ENCODE data around the gene KRTAP5-7. TPM values are rescaled to one million over a fixed set of nuclear protein-coding genes. Genes with fewer than 3 reads are reported as not detected.
A peak's percentile ranks its signal among the peaks of the same experiment; 100 is the strongest.

Gene KRTAP5-7
- total RNA-seq, 1 experiment from 2014 or later: not detected

DNA sequence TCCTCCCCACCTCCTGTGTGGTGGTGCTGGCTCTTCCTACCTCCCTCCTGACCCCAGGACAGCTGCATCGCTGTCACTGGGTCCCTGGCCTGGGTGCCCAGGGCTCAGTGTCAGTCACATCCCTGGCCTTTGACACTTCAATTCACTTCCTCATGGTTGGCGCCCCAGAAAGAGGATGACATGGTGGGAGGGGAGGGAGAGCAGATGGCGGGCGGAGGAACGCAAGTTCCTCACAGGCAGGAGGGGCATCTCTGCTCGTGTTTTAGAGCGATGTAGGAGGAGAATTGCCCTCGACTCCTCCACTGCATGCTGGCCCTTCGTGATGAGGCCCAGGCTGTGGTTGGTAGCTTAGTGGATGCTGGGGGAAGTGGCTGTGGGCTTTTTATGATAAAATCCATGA is 35.1 kb upstream of the KRTAP5-7 start:
- DNase-seq (ENCODE audit: low spot score): no peak
- in situ Hi-C loops (cut with HindIII; ENCODE audit: low sequenced_read_pairs): no loop called here

DNA sequence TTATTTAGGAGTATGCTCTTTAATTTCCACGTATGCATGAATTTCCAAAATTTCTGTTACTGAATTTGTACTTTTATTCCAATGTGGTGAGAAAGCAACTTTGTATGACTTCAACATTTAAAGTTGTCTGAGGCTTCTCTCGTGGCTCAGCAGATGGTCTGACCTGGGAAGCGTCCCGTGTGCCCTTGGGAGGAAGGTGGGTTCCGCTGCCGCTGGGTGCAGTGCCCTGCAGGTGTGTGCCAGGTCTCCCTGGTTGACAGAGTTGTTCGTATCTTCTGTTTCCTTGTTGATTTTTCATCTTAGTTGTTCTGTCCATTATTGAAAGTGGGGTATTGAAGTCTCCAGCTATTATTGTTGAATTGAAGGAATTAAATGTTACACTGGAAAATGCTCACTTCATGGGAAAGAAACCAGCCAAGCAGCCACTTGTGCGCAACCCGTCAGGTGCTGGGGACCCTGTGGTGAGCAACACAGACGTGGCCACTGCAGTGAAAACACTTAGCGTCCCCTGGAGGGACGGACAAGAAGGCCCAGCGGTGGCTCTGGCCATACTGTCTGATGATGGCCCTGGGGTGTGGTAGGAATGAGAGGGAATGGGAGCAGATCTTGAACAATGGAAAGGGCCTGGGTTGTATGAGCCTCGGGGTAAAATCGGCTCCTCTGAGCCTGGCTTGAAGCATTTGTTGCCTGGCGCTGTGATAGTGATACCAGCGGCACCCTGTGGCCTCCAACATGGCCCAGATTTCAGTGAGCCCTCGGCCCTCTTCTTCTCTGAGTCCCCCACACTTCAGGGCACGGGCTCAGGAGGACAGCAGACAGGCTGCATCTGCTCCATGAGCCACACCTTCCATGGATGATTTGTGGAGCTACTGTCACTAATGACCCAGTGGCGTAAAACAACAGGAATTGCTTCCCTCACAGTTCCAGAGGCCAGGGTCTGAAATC is 31.5 kb upstream of the KRTAP5-7 start:
- no peak for DNase-seq (ENCODE audit: low spot score)
- in situ Hi-C loops (cut with HindIII; ENCODE audit: low sequenced_read_pairs): no loop called here

DNA sequence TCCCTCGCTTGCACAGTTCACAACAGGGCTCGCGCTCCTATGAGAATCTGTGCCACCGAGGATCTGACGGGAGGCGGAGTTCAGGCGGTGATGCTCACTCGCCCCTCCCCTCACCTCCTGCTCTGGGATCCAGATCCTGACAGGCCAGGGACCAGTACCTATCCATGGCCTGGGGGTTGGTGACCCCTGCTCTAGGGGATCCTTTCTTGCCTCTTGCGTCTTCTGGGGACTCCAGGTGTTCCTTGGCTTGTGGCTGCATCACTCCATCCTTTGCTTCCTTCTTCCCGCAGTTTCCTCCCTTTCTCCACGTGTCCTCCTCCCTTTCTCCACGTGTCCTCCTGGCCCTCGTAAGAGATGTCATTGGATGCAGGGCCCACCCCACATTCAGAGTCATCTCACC is 30.6 kb upstream of the KRTAP5-7 start:
- in situ Hi-C loops (cut with HindIII; ENCODE audit: low sequenced_read_pairs): no loop called here
- DNase-seq (ENCODE audit: low spot score): no peak

DNA sequence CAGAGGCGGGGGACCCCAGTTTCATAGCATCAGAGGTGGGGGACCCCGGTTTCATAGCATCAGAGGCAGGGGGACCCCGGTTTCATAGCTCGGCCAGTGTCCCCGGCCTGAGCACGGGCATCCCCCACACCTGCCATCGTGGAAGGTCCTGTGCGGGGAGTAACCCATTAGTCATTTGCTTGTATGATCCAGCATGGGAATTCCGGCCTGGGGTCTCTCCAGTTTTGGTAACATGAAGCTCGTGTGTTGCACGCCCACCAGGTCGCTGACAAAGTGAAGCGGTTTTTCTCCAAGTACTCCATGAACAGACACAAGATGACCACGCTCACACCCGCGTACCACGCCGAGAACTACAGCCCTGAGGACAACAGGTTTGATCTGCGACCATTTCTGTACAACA is 29.0 kb upstream of the KRTAP5-7 start:
- DNase-seq (ENCODE audit: low spot score): no peak
- in situ Hi-C loops (cut with HindIII; ENCODE audit: low sequenced_read_pairs): no loop called here

DNA sequence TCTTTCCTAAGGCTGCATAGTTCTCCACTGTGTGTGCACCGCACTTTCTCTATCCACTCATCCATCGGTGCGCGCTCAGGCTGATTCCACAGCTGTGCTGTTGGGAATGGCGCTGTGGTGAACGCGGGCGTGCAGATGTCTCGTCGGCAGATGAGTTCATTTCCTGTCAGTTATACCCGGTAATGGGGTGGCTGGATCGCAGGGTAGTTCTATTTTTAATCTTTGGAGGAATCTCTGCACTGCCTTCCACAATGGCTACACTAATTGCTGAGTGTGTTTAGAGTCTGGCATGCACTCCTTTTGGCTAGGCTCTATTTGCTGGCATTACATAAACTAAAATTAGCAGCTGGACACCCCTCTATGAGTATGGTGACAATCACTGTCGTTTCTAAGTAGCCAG is 27.9 kb upstream of the KRTAP5-7 start:
- in situ Hi-C loops (cut with HindIII; ENCODE audit: low sequenced_read_pairs): no loop called here
- DNase-seq (ENCODE audit: low spot score): no peak

DNA sequence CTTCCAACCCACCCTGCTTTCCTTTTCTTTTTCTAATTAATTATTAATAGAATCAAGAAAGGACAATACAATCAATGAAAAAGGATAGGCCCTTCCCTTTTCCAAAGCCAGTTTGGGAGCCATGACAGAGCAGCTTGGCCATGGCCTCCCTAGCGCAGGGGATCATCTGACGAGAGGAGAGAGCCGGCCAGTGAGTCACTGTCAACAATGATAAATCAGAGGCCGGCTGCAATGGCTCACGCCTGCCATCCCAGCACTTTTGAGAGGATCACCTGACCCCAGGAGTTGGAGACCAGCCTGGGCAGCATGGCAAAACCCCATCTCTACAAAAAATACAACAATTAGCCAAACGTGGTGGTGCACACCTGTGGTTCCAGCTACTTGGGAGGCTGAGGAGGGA is 27.5 kb upstream of the KRTAP5-7 start:
- in situ Hi-C loops (cut with HindIII; ENCODE audit: low sequenced_read_pairs): no loop called here
- DNase-seq (ENCODE audit: low spot score): no peak

DNA sequence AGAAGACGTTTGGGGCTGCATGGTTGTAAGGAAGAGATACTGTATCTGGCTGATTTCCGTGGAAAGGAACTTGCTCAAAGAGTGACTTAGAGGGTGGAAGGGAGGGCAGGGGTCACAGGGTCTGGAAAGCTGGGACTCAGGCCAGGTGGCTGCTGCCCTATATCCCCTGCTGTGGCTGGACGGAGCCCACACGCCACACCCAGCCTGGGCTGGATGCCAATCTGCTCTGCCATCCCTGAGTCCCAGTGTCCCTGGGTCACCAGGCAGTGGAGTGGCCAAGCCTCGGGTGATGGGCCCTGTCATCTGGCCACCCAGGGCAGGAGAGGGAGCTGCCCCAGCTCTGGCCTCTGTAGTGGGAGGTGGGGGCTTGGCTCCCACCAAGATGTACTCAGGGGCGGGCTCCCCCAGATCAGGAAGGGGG is 26.5 kb upstream of the KRTAP5-7 start:
- in situ Hi-C loops (cut with HindIII; ENCODE audit: low sequenced_read_pairs): no loop called here
- peak; percentile 3 for DNase-seq (ENCODE audit: low spot score)

DNA sequence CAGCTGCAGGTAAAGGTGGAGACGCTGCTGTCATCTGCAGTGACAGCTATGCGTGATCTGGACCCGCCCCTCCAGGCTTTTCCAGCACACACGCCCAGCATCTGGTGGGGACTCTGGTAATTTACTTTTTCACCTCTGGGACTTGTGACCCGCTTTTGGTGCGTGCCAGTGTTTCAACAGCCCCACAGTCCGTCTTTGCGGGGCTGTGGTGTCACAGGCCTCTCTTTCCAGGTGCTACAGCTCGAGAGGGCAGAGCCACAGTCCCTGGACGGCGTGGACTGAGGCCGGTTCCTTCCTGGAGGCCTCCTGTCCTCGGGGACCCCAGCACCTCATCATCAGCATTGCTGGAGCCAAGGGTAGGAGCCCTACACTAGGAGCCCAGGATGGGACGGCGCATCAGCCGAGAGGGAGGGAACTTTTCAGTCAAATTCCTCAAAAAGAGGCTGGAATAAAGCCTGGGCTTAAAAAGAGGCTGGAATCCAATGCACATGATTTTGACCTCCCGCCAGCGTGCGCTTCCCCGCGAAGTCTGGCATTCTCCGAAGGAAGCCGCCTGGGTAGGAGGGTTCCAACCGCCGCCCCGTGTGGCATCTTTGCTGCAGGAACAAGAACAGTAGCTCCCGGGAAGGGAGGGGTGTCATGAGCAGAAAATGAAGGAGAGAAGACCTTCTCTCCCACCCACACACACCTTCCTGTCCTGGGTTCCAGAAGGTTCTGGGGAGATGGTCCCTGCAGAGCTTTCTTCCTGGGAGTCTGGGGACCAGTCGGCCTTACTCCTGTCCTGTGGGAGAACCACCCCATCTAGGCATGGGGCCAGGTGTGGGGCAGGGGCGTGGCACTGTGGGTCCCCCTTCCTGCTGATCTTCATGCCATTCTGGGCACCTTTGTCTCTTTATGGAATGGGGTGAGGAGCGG is 25.7 kb upstream of the KRTAP5-7 start:
- in situ Hi-C loops (cut with HindIII; ENCODE audit: low sequenced_read_pairs): no loop called here

DNA sequence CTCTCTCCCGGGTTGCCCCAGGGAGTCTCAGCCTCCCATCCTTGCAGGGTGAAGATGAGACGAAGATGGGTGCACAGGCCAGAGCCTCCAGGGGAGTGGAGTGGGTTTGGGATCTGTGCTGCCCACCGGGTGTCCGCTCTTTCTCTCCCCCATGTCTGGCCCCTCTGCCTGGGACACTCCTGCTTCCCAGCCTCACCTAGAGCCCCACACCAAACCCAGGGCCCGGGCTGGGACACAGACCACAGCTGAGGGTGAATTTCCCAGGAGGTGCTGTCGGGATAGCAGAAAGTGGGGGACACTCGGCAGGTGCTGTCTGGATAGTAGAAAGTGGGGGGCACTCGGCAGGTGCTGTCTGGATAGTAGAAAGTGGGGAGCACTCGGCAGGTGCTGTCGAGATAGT is 25.0 kb upstream of the KRTAP5-7 start:
- DNase-seq (ENCODE audit: low spot score): no peak
- in situ Hi-C loops (cut with HindIII; ENCODE audit: low sequenced_read_pairs): no loop called here

More for the DNA sequence above, 25.7 kb upstream of the KRTAP5-7 start:
- DNase-seq (ENCODE audit: low spot score): no peak

DNA sequence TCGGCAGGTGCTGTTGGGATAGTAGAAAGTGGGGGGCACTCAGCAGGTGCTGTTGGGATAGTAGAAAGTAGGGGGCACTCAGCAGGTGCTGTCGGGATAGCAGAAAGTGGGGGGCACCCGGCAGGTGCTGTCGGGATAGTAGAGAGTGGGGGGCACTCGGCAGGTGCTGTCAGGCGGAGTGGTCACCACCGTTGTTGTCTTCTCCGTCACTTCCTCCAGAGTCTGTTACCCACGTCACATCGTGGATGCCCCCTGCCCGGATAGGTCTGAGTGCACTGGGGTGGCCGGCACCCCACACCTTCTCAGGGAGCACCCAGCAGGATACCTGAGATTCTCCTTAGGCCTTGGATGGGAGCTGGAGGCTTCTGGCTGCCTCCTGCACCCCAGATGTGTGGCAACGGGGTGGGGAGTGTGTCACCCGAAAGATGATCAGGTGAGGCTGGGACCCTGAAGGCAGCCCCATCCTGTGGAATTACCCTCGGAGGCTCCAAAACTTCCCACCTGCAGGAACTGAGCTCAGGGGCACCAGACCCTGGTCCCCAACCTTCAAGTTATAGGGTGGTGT is 24.1 kb upstream of the KRTAP5-7 start:
- in situ Hi-C loops (cut with HindIII; ENCODE audit: low sequenced_read_pairs): no loop called here
- DNase-seq (ENCODE audit: low spot score): no peak

DNA sequence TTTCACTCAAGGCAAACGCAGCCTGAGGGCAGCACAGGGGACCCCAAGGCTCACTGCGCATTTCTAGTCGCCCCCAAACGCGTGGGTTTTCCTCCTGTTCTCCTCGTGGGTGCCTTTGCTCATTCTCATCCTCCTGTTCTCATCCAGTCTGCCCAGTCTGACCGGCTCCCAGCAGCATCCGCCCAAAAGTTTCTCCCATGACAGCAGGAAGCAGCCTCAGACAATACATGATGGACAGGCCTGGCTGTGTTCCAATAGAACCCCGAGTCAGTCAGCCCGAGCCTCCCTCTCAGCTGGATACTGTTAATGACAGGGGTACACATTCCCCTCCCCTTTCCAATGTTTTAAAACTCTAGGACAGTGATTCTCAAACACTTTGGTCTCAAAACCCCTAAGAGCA is 22.5 kb upstream of the KRTAP5-7 start:
- in situ Hi-C loops (cut with HindIII; ENCODE audit: low sequenced_read_pairs): no loop called here
- no peak for DNase-seq (ENCODE audit: low spot score)

DNA sequence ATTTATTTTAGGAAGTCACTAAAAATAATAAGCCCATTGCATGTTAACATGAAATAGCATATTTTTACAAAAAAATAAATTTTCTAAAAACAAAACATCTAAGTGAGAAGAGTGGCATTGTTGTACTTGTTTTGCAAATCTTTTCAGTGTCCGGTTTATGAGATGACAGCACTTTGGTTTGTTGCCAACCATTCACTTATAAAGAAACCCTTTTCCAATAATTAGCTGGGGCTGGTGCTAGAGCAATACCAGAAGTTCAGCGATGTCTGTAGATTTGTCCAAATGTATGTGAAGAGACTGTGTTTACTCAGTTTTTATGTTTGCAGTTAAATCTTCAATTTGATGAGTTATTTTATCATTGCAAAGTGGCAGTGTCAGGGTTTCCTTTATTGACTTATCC is 22.1 kb upstream of the KRTAP5-7 start:
- no peak for DNase-seq (ENCODE audit: low spot score)
- in situ Hi-C loops (cut with HindIII; ENCODE audit: low sequenced_read_pairs): no loop called here

DNA sequence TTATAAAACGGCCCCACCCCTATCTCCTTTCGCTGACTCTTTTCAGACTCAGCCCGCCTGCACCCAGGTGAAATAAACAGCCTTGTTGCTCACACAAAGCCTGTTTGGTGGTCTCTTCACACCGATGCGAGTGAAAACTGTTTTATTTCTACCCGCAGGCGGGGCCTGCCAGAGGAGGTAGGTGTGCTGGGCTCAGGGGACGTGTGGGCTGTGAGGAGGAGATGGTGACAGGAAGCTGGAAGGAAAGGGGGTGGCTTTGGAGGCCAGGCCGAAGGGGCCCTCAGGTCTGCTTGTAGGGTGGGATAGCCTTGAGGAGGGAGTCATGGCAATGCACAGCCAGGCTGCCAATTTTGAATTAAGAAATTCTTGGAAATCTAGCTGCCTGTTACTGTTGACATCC is 21.3 kb upstream of the KRTAP5-7 start:
- in situ Hi-C loops (cut with HindIII; ENCODE audit: low sequenced_read_pairs): no loop called here
- DNase-seq (ENCODE audit: low spot score): no peak

DNA sequence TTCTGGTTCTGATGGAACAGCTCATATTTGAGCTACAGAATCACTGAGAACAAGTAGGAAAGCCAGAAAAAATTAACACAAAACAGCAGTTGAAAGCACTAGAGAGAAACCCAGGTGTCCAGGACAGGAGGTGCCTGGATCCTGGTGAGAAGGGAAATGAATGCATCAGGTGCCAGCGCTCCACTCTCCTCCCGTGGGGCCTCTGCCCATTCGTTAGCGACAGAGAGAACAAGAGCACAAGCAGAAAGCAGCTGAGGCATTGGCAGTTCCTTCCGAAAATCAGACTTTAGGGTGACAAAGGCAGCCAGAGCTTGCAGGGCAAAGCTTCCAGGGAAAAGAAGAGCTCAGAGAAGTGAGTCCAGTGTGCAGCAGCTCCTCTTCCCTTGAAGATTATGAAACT is 20.0 kb upstream of the KRTAP5-7 start:
- DNase-seq (ENCODE audit: low spot score): no peak
- in situ Hi-C loops (cut with HindIII; ENCODE audit: low sequenced_read_pairs): no loop called here

DNA sequence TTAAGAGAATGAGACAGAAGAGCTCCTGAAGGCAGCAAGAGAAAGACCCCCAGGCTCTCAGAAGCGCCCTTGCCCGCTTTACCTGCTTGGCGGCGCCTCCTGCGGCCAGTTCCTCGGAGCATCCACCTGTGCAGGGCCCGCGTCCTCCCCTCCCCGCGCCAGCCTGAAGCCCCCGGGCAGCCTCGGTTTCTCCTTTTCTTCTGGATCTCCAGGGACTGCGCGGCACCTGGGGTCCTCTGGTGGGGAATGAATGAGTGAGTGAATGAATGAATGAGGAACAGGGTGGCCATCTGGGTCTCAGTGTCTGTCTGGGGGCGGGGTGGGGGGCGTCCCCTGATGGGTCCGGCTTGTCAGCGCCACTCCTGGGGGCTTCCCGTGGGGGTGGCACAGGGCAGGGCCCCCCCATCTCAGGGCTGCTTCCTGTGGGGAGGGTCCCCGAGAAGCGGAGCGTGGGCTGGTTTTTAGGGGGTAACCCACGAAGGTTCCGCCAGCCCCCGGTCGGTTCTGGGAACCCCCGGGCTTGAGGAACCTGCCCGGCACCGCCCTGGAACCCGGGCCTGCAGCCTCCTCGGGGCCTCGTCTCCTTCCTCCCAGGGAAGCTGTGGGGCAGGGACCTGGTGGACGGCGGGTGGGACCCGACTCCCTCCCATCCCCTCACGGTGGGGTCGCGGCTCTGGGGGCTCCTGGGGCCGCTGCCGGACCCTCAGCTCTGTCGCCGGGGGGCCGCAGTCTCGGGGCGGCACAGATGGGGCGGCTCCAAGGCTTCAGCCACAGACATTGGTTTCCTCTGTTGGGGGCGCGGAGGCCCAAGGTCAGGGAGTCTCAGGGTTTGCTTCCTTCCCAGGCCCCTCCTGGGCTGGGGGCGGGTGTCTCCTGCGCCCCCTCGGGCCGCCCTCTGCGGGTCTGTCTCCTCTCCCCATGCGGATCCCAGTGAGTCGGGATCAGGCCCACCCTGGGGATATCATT is 8.3 kb upstream of the KRTAP5-7 start:
- in situ Hi-C loops (cut with HindIII; ENCODE audit: low sequenced_read_pairs): no loop called here
- DNase-seq (ENCODE audit: low spot score): no peak

DNA sequence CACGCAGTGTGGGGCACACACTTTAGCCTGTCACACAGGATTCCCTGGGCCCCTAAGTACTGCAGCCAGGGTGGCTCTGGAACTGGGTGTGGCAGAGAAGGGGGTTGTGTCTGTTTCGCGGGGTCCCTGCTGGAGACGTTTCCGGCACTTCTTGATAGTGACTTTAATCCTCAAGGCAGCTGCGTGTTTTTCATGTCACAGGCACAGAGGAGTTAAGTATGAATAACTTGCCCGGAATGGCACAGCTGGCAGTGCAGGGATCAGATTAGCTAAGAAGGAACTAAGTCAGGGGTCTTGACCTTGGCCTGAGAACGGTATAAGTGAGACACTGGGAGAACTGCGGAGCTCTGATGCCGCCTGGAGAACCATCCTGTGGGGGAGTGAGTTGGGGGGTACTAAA is 7.5 kb upstream of the KRTAP5-7 start:
- in situ Hi-C loops (cut with HindIII; ENCODE audit: low sequenced_read_pairs): no loop called here
- no peak for DNase-seq (ENCODE audit: low spot score)

DNA sequence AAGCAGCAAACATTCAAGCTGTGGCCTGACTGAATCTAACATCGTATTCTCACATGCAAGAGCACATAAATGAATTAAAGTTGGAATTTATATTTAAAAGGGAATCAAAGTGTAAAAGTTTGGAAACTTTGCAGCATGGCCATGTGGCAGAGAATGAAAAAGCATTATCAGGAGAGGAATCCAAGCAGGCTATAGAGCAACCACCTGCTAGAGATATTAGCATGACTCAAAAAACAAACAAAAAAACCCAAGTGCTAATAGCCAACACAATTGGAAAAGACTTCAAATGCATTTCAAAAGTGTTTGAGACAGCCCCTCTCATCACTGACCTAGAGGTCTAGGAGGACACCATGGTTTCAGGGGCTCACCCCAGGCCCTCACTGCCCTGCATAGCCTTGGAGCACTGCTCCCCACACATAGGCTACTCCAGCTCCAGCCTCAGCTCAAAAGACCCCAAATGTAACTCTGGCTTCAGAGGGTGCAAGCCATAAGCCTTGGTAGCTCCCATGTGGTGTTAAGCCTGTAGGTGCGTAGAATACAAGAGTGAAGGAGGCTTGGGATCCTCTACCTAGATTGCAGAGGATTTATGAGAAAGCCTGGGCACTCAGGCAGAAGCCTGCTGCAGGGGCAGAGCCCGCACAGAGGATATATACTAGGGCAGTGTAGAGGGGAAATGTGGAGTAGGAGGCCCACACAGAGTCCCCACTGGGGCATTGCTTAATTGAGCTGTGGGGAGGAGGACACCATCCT is 1.7 kb upstream of the KRTAP5-7 start:
- in situ Hi-C loops (cut with HindIII; ENCODE audit: low sequenced_read_pairs): no loop called here
- DNase-seq (ENCODE audit: low spot score): no peak

DNA sequence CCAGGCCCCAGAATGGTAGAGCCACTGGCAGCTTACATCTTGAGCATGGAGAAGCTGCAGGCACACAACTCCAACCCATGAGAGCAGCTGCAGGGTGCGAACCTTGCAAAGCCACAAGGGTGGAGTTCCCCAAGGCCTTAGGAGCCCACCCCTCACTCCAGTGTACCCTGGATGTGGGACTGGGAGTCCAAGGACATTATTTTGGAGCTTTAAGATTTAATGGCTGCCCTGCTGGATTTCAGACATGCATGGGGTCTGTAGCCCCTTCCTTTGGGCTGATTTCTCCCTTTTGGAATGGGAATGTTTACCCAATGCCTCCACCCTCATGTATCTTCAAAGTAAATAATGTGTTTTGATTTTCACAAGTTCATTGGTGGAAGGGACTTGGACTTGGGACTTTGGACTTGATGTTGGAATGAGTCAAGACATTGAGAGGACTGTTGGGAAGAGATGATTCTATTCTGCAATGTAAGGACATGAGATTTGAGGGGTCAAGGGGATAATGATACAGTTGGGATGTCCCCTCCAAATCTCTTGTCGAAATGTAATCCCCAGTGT is 1.1 kb upstream of the KRTAP5-7 start:
- no peak for DNase-seq (ENCODE audit: low spot score)
- in situ Hi-C loops (cut with HindIII; ENCODE audit: low sequenced_read_pairs): no loop called here
